GM12874 (cell line): ENCODE data around the gene HCRTR2.

Experiments used
- CTCF ChIP-seq: IDR thresholded peaks from 2 replicates; pipeline ENCODE4 v1.5.1; 2011; ENCODE audit warnings: low read depth, mild to moderate bottlenecking, control low read depth, low read length, moderate library complexity; ENCODE audit not compliant: insufficient read depth

The HCRTR2 gene

GRCh38 chr6:55198715-55199114, 24.4 kb downstream of the HCRTR2 start:
- no peak for TF ChIP-seq CTCF

- no peak for TF ChIP-seq CTCF
Observed at GRCh38 chr6:55199239-55199638, 24.9 kb downstream of the HCRTR2 start.

- no peak for TF ChIP-seq CTCF
Observed at GRCh38 chr6:55208478-55209458, 34.5 kb downstream of the HCRTR2 start.

DNA sequence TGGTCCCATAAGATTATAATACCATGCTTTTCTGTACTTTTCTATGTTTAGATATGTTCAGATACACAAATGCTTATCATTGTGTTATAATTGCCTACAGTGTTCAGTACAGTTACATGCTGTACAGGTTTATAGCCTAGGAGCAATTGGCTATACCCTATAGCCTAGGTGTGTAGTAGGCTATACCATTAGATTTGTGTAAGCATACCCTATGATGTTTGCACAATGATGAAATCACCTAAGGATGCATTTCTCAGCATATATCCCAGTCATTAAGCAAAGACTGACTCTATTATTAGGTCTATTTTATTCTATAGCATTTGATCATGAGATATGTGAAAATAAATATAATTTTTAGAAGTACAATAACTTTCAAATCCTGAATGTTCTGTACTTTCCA, 36.6 kb downstream of the HCRTR2 start:
- no peak for TF ChIP-seq CTCF

GRCh38 chr6:55212156-55212555, 37.8 kb downstream of the HCRTR2 start:
- TF ChIP-seq CTCF, result no peak

- no peak for TF ChIP-seq CTCF
Observed at GRCh38 chr6:55220961-55221360, 46.6 kb downstream of the HCRTR2 start.

DNA sequence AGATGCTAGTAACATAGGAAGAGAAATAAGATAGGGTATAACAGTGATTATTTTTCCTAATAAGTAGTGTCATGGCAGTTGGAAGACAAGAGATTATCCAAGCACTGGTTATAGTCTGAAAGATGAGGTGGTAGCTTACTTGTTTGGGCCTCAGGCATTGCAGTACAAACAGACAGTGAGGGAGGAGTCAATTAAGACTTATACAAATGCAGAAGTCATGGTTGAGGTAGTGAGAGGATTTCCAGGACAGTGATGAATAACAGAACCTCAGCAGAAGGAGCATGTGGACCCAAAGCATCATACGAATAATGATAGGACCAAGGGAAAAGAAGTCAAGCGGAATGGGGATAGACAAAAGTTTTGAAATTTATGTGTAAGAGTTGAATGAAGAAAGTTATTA, 53.5 kb downstream of the HCRTR2 start:
- TF ChIP-seq CTCF, result no peak
